ENCODE data around the gene CAMTA1. TPM values are rescaled to one million over a fixed set of nuclear protein-coding genes. Genes with fewer than 3 reads are reported as not detected.

The CAMTA1 gene
- total RNA-seq, 1 donor from 2014 or later, result 81.6 TPM

GRCh38 chr1:6995789-6996188 lies 210.5 kb downstream of the CAMTA1 start:
- TF ChIP-seq CTCF (IDR thresholded peaks at IDR 0.05), result no peak
- peaks cover 7% of the 10 kb centered on the region for H3K4me1 Mint-ChIP-seq (ENCODE audit: unreplicated experiment)
- H3K27ac Mint-ChIP-seq (ENCODE audit: unreplicated experiment), result no peak overlapping the region
- H3K4me3 Mint-ChIP-seq (ENCODE audit: unreplicated experiment), result no peak overlapping the region
- H3K36me3 Mint-ChIP-seq (ENCODE audit: unreplicated experiment), result peaks cover 2% of the 10 kb centered on the region
- peaks cover 15% of the 10 kb centered on the region for H3K9me3 Mint-ChIP-seq (ENCODE audit: unreplicated experiment)
- DNase-seq (ENCODE audit: extremely low spot score, unreplicated experiment), result no peak
- peaks cover 36% of the 10 kb centered on the region for H3K27me3 Mint-ChIP-seq (ENCODE audit: unreplicated experiment)

- TF ChIP-seq CTCF (IDR thresholded peaks at IDR 0.05), result no peak
- H3K9me3 Mint-ChIP-seq (ENCODE audit: unreplicated experiment), result peaks cover 15% of the 10 kb centered on the region
- no peak overlapping the region for H3K4me3 Mint-ChIP-seq (ENCODE audit: unreplicated experiment)
- H3K4me1 Mint-ChIP-seq (ENCODE audit: unreplicated experiment), result peaks cover under 1% of the 10 kb centered on the region
- no peak overlapping the region for H3K27ac Mint-ChIP-seq (ENCODE audit: unreplicated experiment)
- H3K36me3 Mint-ChIP-seq (ENCODE audit: unreplicated experiment), result peaks cover 2% of the 10 kb centered on the region
- H3K27me3 Mint-ChIP-seq (ENCODE audit: unreplicated experiment), result peaks cover 37% of the 10 kb centered on the region
- DNase-seq (ENCODE audit: extremely low spot score, unreplicated experiment), result no peak
Observed at GRCh38 chr1:6996371-6996770, 211.1 kb downstream of the CAMTA1 start.

- no peak for TF ChIP-seq CTCF (IDR thresholded peaks at IDR 0.05)
- no peak overlapping the region for H3K27ac Mint-ChIP-seq (ENCODE audit: unreplicated experiment)
- H3K27me3 Mint-ChIP-seq (ENCODE audit: unreplicated experiment), result peaks cover 37% of the 10 kb centered on the region
- peaks cover 15% of the 10 kb centered on the region for H3K9me3 Mint-ChIP-seq (ENCODE audit: unreplicated experiment)
- no peak overlapping the region for H3K4me3 Mint-ChIP-seq (ENCODE audit: unreplicated experiment)
- peaks cover 2% of the 10 kb centered on the region for H3K36me3 Mint-ChIP-seq (ENCODE audit: unreplicated experiment)
- H3K4me1 Mint-ChIP-seq (ENCODE audit: unreplicated experiment), result no peaks in the 10 kb centered on the region
- no peak for DNase-seq (ENCODE audit: extremely low spot score, unreplicated experiment)
Observed at GRCh38 chr1:6996866-6997265, 211.6 kb downstream of the CAMTA1 start.

GRCh38 chr1:6998267-6998666 lies 213.0 kb downstream of the CAMTA1 start:
- H3K27me3 Mint-ChIP-seq (ENCODE audit: unreplicated experiment), result peaks cover 38% of the 10 kb centered on the region
- no peaks in the 10 kb centered on the region for H3K4me1 Mint-ChIP-seq (ENCODE audit: unreplicated experiment)
- peaks cover under 1% of the 10 kb centered on the region for H3K36me3 Mint-ChIP-seq (ENCODE audit: unreplicated experiment)
- TF ChIP-seq CTCF (IDR thresholded peaks at IDR 0.05), result no peak
- H3K4me3 Mint-ChIP-seq (ENCODE audit: unreplicated experiment), result no peak overlapping the region
- H3K27ac Mint-ChIP-seq (ENCODE audit: unreplicated experiment), result no peak overlapping the region
- peaks cover 8% of the 10 kb centered on the region for H3K9me3 Mint-ChIP-seq (ENCODE audit: unreplicated experiment)
- DNase-seq (ENCODE audit: extremely low spot score, unreplicated experiment), result no peak

- no peaks in the 10 kb centered on the region for H3K36me3 Mint-ChIP-seq (ENCODE audit: unreplicated experiment)
- no peaks in the 10 kb centered on the region for H3K4me1 Mint-ChIP-seq (ENCODE audit: unreplicated experiment)
- TF ChIP-seq CTCF (IDR thresholded peaks at IDR 0.05), result no peak
- H3K27me3 Mint-ChIP-seq (ENCODE audit: unreplicated experiment), result peaks cover 43% of the 10 kb centered on the region
- H3K9me3 Mint-ChIP-seq (ENCODE audit: unreplicated experiment), result no peaks in the 10 kb centered on the region
- no peak overlapping the region for H3K27ac Mint-ChIP-seq (ENCODE audit: unreplicated experiment)
- H3K4me3 Mint-ChIP-seq (ENCODE audit: unreplicated experiment), result no peak overlapping the region
- DNase-seq (ENCODE audit: extremely low spot score, unreplicated experiment), result no peak
Observed at GRCh38 chr1:6999826-7000225, 214.6 kb downstream of the CAMTA1 start.
